Measurements from ENCODE around the gene EML6. TPM values are rescaled to one million over a fixed set of nuclear protein-coding genes. Genes with fewer than 3 reads are reported as not detected.
A peak's percentile ranks its signal among the peaks of the same experiment; 100 is the strongest.

EML6 gene
- total and polyA plus RNA-seq, 2 of the 13 experiments (the other 11 are each of a cell fraction or from before 2014, with no cell fraction given), result 17.2 to 32.4 TPM

DNA sequence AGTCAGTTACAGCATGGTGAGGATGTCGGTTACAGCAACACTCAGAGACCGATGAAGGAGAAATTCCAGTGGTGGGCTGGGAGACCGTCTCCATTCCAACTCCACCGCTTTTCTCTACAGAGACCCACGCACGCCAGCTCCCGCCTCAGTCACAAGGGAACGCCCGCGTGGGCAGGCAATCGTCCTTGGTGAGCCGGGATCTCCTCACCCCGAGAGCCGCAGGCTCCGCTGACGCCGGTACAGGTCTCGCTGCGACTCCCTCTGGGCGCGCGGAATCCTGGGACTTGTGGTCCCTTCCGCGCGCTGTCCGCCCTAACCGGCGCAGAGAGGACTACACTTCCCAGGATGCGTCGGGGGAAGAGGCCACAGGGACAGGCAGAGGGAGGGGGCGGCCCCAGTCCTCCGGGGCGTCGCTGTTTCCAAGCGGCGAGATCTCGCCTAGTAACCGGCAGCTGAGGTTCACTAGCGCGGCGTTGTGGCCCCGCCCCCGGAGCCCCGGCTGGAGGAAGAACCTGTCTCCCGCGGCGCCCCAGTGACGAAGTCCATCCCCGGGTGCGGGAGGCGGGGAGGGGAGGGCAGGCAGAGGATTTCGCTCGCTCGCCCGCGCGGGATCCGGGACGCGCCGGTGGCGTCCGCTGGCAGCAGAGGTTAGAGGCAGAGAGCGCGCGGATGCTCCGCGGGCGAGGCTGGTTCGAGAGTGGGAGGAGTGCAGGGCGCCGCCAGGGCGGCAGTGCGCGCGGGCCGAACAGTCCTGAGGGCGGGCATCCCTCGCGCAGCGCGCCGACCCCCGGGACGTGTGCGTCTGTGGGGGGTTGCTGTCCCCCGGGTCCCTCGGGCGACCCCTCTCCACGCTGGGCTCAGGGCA, at the start of gene EML6 (continued):
- TF ChIP-seq, protein P1, sequence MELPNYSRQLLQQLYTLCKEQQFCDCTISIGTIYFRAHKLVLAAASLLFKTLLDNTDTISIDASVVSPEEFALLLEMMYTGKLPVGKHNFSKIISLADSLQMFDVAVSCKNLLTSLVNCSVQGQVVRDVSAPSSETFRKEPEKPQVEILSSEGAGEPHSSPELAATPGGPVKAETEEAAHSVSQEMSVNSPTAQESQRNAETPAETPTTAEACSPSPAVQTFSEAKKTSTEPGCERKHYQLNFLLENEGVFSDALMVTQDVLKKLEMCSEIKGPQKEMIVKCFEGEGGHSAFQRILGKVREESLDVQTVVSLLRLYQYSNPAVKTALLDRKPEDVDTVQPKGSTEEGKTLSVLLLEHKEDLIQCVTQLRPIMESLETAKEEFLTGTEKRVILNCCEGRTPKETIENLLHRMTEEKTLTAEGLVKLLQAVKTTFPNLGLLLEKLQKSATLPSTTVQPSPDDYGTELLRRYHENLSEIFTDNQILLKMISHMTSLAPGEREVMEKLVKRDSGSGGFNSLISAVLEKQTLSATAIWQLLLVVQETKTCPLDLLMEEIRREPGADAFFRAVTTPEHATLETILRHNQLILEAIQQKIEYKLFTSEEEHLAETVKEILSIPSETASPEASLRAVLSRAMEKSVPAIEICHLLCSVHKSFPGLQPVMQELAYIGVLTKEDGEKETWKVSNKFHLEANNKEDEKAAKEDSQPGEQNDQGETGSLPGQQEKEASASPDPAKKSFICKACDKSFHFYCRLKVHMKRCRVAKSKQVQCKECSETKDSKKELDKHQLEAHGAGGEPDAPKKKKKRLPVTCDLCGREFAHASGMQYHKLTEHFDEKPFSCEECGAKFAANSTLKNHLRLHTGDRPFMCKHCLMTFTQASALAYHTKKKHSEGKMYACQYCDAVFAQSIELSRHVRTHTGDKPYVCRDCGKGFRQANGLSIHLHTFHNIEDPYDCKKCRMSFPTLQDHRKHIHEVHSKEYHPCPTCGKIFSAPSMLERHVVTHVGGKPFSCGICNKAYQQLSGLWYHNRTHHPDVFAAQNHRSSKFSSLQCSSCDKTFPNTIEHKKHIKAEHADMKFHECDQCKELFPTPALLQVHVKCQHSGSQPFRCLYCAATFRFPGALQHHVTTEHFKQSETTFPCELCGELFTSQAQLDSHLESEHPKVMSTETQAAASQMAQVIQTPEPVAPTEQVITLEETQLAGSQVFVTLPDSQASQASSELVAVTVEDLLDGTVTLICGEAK (IDR thresholded peaks at IDR 0.05), result no peak
- TF ChIP-seq, protein P1 (CRISPR knock-in tag; IDR thresholded peaks at IDR 0.05), result peak; percentile 80
- TF ChIP-seq, protein P2, sequence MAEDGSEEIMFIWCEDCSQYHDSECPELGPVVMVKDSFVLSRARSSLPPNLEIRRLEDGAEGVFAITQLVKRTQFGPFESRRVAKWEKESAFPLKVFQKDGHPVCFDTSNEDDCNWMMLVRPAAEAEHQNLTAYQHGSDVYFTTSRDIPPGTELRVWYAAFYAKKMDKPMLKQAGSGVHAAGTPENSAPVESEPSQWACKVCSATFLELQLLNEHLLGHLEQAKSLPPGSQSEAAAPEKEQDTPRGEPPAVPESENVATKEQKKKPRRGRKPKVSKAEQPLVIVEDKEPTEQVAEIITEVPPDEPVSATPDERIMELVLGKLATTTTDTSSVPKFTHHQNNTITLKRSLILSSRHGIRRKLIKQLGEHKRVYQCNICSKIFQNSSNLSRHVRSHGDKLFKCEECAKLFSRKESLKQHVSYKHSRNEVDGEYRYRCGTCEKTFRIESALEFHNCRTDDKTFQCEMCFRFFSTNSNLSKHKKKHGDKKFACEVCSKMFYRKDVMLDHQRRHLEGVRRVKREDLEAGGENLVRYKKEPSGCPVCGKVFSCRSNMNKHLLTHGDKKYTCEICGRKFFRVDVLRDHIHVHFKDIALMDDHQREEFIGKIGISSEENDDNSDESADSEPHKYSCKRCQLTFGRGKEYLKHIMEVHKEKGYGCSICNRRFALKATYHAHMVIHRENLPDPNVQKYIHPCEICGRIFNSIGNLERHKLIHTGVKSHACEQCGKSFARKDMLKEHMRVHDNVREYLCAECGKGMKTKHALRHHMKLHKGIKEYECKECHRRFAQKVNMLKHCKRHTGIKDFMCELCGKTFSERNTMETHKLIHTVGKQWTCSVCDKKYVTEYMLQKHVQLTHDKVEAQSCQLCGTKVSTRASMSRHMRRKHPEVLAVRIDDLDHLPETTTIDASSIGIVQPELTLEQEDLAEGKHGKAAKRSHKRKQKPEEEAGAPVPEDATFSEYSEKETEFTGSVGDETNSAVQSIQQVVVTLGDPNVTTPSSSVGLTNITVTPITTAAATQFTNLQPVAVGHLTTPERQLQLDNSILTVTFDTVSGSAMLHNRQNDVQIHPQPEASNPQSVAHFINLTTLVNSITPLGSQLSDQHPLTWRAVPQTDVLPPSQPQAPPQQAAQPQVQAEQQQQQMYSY (CRISPR knock-in tag; IDR thresholded peaks at IDR 0.05), result peak; percentile 15; the same call in 1 of the 2 replicates
- TF ChIP-seq MIER3 (CRISPR knock-in tag; IDR thresholded peaks at IDR 0.05; ENCODE audit: borderline replicate concordance) (peak; percentile 64; the same call in 1 of the 2 replicates), AGO2 (optimal IDR thresholded peaks at IDR 0.05; ENCODE audit: low read depth, low read length) (peak; percentile 77)
- TF ChIP-seq, protein P3, sequence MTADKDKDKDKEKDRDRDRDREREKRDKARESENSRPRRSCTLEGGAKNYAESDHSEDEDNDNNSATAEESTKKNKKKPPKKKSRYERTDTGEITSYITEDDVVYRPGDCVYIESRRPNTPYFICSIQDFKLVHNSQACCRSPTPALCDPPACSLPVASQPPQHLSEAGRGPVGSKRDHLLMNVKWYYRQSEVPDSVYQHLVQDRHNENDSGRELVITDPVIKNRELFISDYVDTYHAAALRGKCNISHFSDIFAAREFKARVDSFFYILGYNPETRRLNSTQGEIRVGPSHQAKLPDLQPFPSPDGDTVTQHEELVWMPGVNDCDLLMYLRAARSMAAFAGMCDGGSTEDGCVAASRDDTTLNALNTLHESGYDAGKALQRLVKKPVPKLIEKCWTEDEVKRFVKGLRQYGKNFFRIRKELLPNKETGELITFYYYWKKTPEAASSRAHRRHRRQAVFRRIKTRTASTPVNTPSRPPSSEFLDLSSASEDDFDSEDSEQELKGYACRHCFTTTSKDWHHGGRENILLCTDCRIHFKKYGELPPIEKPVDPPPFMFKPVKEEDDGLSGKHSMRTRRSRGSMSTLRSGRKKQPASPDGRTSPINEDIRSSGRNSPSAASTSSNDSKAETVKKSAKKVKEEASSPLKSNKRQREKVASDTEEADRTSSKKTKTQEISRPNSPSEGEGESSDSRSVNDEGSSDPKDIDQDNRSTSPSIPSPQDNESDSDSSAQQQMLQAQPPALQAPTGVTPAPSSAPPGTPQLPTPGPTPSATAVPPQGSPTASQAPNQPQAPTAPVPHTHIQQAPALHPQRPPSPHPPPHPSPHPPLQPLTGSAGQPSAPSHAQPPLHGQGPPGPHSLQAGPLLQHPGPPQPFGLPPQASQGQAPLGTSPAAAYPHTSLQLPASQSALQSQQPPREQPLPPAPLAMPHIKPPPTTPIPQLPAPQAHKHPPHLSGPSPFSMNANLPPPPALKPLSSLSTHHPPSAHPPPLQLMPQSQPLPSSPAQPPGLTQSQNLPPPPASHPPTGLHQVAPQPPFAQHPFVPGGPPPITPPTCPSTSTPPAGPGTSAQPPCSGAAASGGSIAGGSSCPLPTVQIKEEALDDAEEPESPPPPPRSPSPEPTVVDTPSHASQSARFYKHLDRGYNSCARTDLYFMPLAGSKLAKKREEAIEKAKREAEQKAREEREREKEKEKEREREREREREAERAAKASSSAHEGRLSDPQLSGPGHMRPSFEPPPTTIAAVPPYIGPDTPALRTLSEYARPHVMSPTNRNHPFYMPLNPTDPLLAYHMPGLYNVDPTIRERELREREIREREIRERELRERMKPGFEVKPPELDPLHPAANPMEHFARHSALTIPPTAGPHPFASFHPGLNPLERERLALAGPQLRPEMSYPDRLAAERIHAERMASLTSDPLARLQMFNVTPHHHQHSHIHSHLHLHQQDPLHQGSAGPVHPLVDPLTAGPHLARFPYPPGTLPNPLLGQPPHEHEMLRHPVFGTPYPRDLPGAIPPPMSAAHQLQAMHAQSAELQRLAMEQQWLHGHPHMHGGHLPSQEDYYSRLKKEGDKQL (CRISPR knock-in tag; IDR thresholded peaks at IDR 0.05; ENCODE audit: low read depth), result no peak; the same call in 1 of the 2 replicates
